GM12878 (cell line): ENCODE data around the gene RBMY1B.

Source experiments
- ATF7 ChIP-seq: fragments of 450-650 bp; IDR thresholded peaks from 2 replicates; pipeline ENCODE4 v1.6.1; 2016; ENCODE audit warnings: low read depth, mild to moderate bottlenecking
- CTCF ChIP-seq, 3 experiments: IDR thresholded peaks in 2 of 3; conservative IDR thresholded peaks in 1 of 3; 2 replicates each; pipeline ENCODE4 v1.5.1; 2011; ENCODE audit warnings: low read depth in 3 of 3, low read length in 3 of 3, mild to moderate bottlenecking in 3 of 3, control low read depth in 2 of 3, moderate library complexity in 2 of 3, inconsistent platforms in 1 of 3, mixed read lengths in 1 of 3; ENCODE audit not compliant: control insufficient read depth in 2 of 3, insufficient read depth in 1 of 3; ENCODE audit errors: extremely low read depth in 1 of 3
- GABPA ChIP-seq: IDR thresholded peaks from 2 replicates; pipeline ENCODE4 v1.6.1; 2014; ENCODE audit warnings: antibody characterized with exemption, low read depth, mild to moderate bottlenecking, inconsistent platforms
- ZSCAN29 ChIP-seq: fragments of 450-650 bp; IDR thresholded peaks from 2 replicates; pipeline ENCODE4 v1.6.1; 2017; ENCODE audit warnings: mild to moderate bottlenecking, moderate library complexity

GRCh38 chrY:21482967-21483366 is 28.2 kb upstream of the RBMY1B start:
- TF ChIP-seq GABPA: no peak
- TF ChIP-seq ATF7: no peak
- TF ChIP-seq CTCF (IDR thresholded peaks at IDR 0.05 in 2 of 3, conservative IDR thresholded peaks at IDR 0.05 in 1 of 3; ENCODE audit: control insufficient read depth in 2 of 3, extremely low read depth in 1 of 3, insufficient read depth in 1 of 3, low read depth in 3 of 3, low read length in 3 of 3): no peak
- TF ChIP-seq ZSCAN29: no peak
